IgD-negative memory B cell (primary cell): ENCODE measurements around the gene RNF149. TPM values are rescaled to one million over a fixed set of nuclear protein-coding genes. Genes with fewer than 3 reads are reported as not detected.
"Not testable (repeated sequence)": the region's sequence is repeated elsewhere in the genome, so short reads cannot be mapped to it uniquely, and the experiment has no call there.

ENCODE experiments used
- H3K27ac Mint-ChIP-seq, 3 donors: one replicate each; pipeline ENCODE4 v1.8.0; 2020 to 2022; ENCODE audit warnings: mild to moderate bottlenecking in 3 of 3, mixed read lengths in 3 of 3, moderate library complexity in 1 of 3
- H3K27me3 Mint-ChIP-seq: one replicate; pipeline ENCODE4 v1.8.0; 2021; ENCODE audit warnings: mixed read lengths
- H3K36me3 Mint-ChIP-seq: one replicate; pipeline ENCODE4 v1.8.0; 2020; ENCODE audit warnings: mild to moderate bottlenecking, mixed read lengths
- H3K4me1 Mint-ChIP-seq, 3 donors: one replicate each; pipeline ENCODE4 v1.8.0; 2020 to 2022; ENCODE audit warnings: mixed read lengths in 3 of 3, mild to moderate bottlenecking in 1 of 3
- H3K4me3 Mint-ChIP-seq, 4 donors: one replicate each; pipeline ENCODE4 v1.8.0; 2020 to 2022; ENCODE audit warnings: mild to moderate bottlenecking in 4 of 4, mixed read lengths in 4 of 4, moderate library complexity in 3 of 4
- H3K9me3 Mint-ChIP-seq, 3 donors: one replicate each; pipeline ENCODE4 v1.8.0; 2020 to 2021; ENCODE audit warnings: mixed read lengths in 3 of 3, mild to moderate bottlenecking in 1 of 3
- polyA plus RNA-seq: library from polyadenylated mRNA; unstranded; fragments of 300-500 nt; fragmentation: Illumina TruSeq; gene quantifications from one replicate; pipeline ENCODE4 v1.2.3, GENCODE V29; 2021

RNF149 gene
- polyA plus RNA-seq, 1 donor from 2014 or later: 30.3 TPM

GRCh38 chr2:101341421-101341820 lies 32.9 kb upstream of the RNF149 start:
- H3K27ac Mint-ChIP-seq: peak overlapping the region in 1 of 3 donors; percentile 57
- H3K9me3 Mint-ChIP-seq: no peaks in the 10 kb centered on the region
- peaks cover 13% of the 10 kb centered on the region for H3K27me3 Mint-ChIP-seq
- H3K4me3 Mint-ChIP-seq: peak overlapping the region in 2 of 4 donors; percentile 3 to 70
- H3K36me3 Mint-ChIP-seq: no peaks in the 10 kb centered on the region
- H3K4me1 Mint-ChIP-seq: peaks cover 7 to 11% (median 9%) of the 10 kb centered on the region in 3 donors

GRCh38 chr2:101340141-101340551 lies 31.6 kb upstream of the RNF149 start:
- no peaks in the 10 kb centered on the region for H3K36me3 Mint-ChIP-seq
- H3K9me3 Mint-ChIP-seq: no peaks in the 10 kb centered on the region
- no peak overlapping the region for H3K4me3 Mint-ChIP-seq
- peaks cover 7 to 11% (median 9%) of the 10 kb centered on the region in 3 donors for H3K4me1 Mint-ChIP-seq
- no peak overlapping the region for H3K27ac Mint-ChIP-seq
- peaks cover 13% of the 10 kb centered on the region for H3K27me3 Mint-ChIP-seq

- Mint-ChIP-seq H3K4me1 (peaks cover 7 to 11% (median 9%) of the 10 kb centered on the region in 3 donors), H3K9me3 (no peaks in the 10 kb centered on the region), H3K27me3 (peaks cover 13% of the 10 kb centered on the region), H3K27ac (no peak overlapping the region), H3K4me3 (no peak overlapping the region), H3K36me3 (no peaks in the 10 kb centered on the region)
Measured at GRCh38 chr2:101339266-101339880, 30.9 kb upstream of the RNF149 start.

GRCh38 chr2:101337877-101338276 lies 29.4 kb upstream of the RNF149 start:
- H3K27ac Mint-ChIP-seq: no peak overlapping the region
- H3K9me3 Mint-ChIP-seq: no peaks in the 10 kb centered on the region
- peaks cover 13% of the 10 kb centered on the region for H3K27me3 Mint-ChIP-seq
- H3K36me3 Mint-ChIP-seq: no peaks in the 10 kb centered on the region
- H3K4me3 Mint-ChIP-seq: no peak overlapping the region
- peaks cover 7 to 11% (median 7%) of the 10 kb centered on the region in 3 donors for H3K4me1 Mint-ChIP-seq

GRCh38 chr2:101332885-101333766 lies 24.6 kb upstream of the RNF149 start:
- Mint-ChIP-seq H3K4me1 (peaks cover 1 to 6% (median 2%) of the 10 kb centered on the region in 3 donors), H3K9me3 (no peaks in the 10 kb centered on the region), H3K4me3 (no peak overlapping the region), H3K27ac (no peak overlapping the region), H3K27me3 (peaks cover 7% of the 10 kb centered on the region), H3K36me3 (no peaks in the 10 kb centered on the region)

GRCh38 chr2:101331202-101331601 lies 22.7 kb upstream of the RNF149 start:
- no peaks in the 10 kb centered on the region for H3K9me3 Mint-ChIP-seq
- peaks cover 1 to 6% (median 2%) of the 10 kb centered on the region in 3 donors for H3K4me1 Mint-ChIP-seq
- H3K27ac Mint-ChIP-seq: no peak overlapping the region
- H3K27me3 Mint-ChIP-seq: no peaks in the 10 kb centered on the region
- no peaks in the 10 kb centered on the region for H3K36me3 Mint-ChIP-seq
- no peak overlapping the region for H3K4me3 Mint-ChIP-seq

- Mint-ChIP-seq H3K4me3 (no peak overlapping the region), H3K36me3 (peaks cover 1% of the 10 kb centered on the region), H3K9me3 (no peaks in the 10 kb centered on the region), H3K27ac (no peak overlapping the region), H3K4me1 (peaks cover 1 to 6% (median 2%) of the 10 kb centered on the region in 3 donors), H3K27me3 (no peaks in the 10 kb centered on the region)
Measured at GRCh38 chr2:101330253-101330933, 21.9 kb upstream of the RNF149 start.

- H3K27ac Mint-ChIP-seq: no peak overlapping the region
- H3K36me3 Mint-ChIP-seq: peaks cover 3% of the 10 kb centered on the region
- no peaks in the 10 kb centered on the region for H3K9me3 Mint-ChIP-seq
- peaks cover 1 to 6% (median 2%) of the 10 kb centered on the region in 3 donors for H3K4me1 Mint-ChIP-seq
- no peak overlapping the region for H3K4me3 Mint-ChIP-seq
- H3K27me3 Mint-ChIP-seq: no peaks in the 10 kb centered on the region
Measured at GRCh38 chr2:101329026-101329425, 20.5 kb upstream of the RNF149 start.

- Mint-ChIP-seq H3K9me3 (no peaks in the 10 kb centered on the region), H3K27ac (no peak overlapping the region), H3K4me1 (peaks cover 1 to 6% (median 2%) of the 10 kb centered on the region in 3 donors), H3K27me3 (no peaks in the 10 kb centered on the region), H3K36me3 (peaks cover 3% of the 10 kb centered on the region), H3K4me3 (no peak overlapping the region)
Measured at GRCh38 chr2:101328474-101329007, 20.0 kb upstream of the RNF149 start.

GRCh38 chr2:101327863-101328394 lies 19.4 kb upstream of the RNF149 start:
- Mint-ChIP-seq H3K36me3 (peaks cover 3% of the 10 kb centered on the region), H3K27ac (no peak overlapping the region), H3K27me3 (no peaks in the 10 kb centered on the region)

GRCh38 chr2:101325425-101325824 lies 16.9 kb upstream of the RNF149 start:
- no peak overlapping the region for H3K4me3 Mint-ChIP-seq
- no peaks in the 10 kb centered on the region for H3K27me3 Mint-ChIP-seq
- H3K27ac Mint-ChIP-seq: no peak overlapping the region
- H3K36me3 Mint-ChIP-seq: peaks cover 3% of the 10 kb centered on the region
- H3K9me3 Mint-ChIP-seq: peaks cover 0 to 2% (median 0%) of the 10 kb centered on the region in 3 donors
- peaks cover 1 to 6% (median 2%) of the 10 kb centered on the region in 3 donors for H3K4me1 Mint-ChIP-seq

More at GRCh38 chr2:101327863-101328394, 19.4 kb upstream of the RNF149 start:
- Mint-ChIP-seq H3K9me3 (no peaks in the 10 kb centered on the region), H3K4me3 (no peak overlapping the region), H3K4me1 (peaks cover 1 to 6% (median 2%) of the 10 kb centered on the region in 3 donors)

GRCh38 chr2:101316568-101316967 lies 8.1 kb upstream of the RNF149 start:
- H3K27ac Mint-ChIP-seq, H3K27me3 Mint-ChIP-seq, H3K9me3 Mint-ChIP-seq, H3K4me3 Mint-ChIP-seq, H3K36me3 Mint-ChIP-seq: not testable (repeated sequence)
- H3K4me1 Mint-ChIP-seq: peaks cover 7 to 14% (median 9%) of the 10 kb centered on the region in 3 donors

- peaks cover 23 to 28% (median 28%) of the 10 kb centered on the region in 3 donors for H3K4me1 Mint-ChIP-seq
- H3K9me3 Mint-ChIP-seq: no peaks in the 10 kb centered on the region
- peaks cover 1% of the 10 kb centered on the region for H3K27me3 Mint-ChIP-seq
- H3K36me3 Mint-ChIP-seq: peaks cover under 1% of the 10 kb centered on the region
- peak overlapping the region; percentile 26 to 84 (median 78) for H3K4me3 Mint-ChIP-seq
- peak overlapping the region; percentile 59 to 93 (median 72) for H3K27ac Mint-ChIP-seq
Measured at GRCh38 chr2:101311696-101312017, 3.2 kb upstream of the RNF149 start.

GRCh38 chr2:101310834-101311695 lies 2.6 kb upstream of the RNF149 start:
- Mint-ChIP-seq H3K9me3 (no peaks in the 10 kb centered on the region), H3K4me1 (peaks cover 29 to 34% (median 31%) of the 10 kb centered on the region in 3 donors), H3K27me3 (peaks cover 1% of the 10 kb centered on the region), H3K36me3 (peaks cover 2% of the 10 kb centered on the region), H3K4me3 (peak overlapping the region; percentile 26 to 84 (median 78)), H3K27ac (peak overlapping the region; percentile 72 to 93 (median 88))
